Measurements from ENCODE around the gene DNM3. TPM values are rescaled to one million over a fixed set of nuclear protein-coding genes. Genes with fewer than 3 reads are reported as not detected.

Gene DNM3
- total and polyA plus RNA-seq, 2 of the 8 experiments (the other 6 are each of a cell fraction or from before 2014, with no cell fraction given): 2.0 to 8.5 TPM

DNA sequence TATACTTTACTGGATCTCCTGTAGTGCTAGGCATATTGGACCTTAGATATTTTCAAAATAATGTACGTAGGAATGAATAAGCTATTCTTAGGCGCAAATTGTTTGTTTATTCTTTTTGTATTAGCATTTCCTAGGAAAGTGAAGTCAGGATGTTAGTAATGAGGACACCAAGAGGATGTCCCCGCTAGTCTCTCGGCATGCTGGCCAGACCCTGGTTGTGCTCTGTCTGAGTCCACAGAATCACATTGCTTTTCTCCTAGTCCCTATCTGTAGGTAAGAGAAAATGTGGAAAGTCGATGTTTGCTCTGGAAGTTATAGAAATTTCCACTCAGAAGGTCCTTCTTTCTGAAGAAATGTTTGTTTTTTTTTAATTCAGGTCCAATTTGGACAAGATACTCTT lies 31.1 kb downstream of the DNM3 start:
- Histone ChIP-seq H3K36me3 (ENCODE audit: control insufficient read depth in 2 of 4, insufficient read depth in 4 of 4, low read length in 3 of 4) (no peaks in the 10 kb centered on the region), H3K27ac (ENCODE audit: low read depth, low read length) (no peak overlapping the region), H3K23ac (ENCODE audit: insufficient read length) (no peak overlapping the region), H3K9me3 (ENCODE audit: insufficient read depth in 2 of 2, low read depth in 1 of 2, low read length in 1 of 2) (no peaks in the 10 kb centered on the region), H3K14ac (ENCODE audit: insufficient read length) (no peak overlapping the region), H3K4me3 (ENCODE audit: extremely low read depth in 1 of 4, insufficient read depth in 2 of 4, low read depth in 3 of 4, low read length in 4 of 4) (no peak overlapping the region), H2BK12ac (ENCODE audit: low read depth, low read length) (no peak overlapping the region), H3K4me1 (replicated peaks in 1 of 4; ENCODE audit: control insufficient read depth in 3 of 4, insufficient read depth in 4 of 4, low read length in 3 of 4) (peaks cover 0 to 2% (median under 1%) of the 10 kb centered on the region in 4 experiments; a peak in 2 of 7 replicates), H3K79me1 (ENCODE audit: low read depth, low read length) (no peaks in the 10 kb centered on the region), H3K79me2 (ENCODE audit: control insufficient read depth in 1 of 2, insufficient read depth in 2 of 2, low read length in 2 of 2) (no peaks in the 10 kb centered on the region), H2BK15ac (ENCODE audit: low read length) (no peak overlapping the region), H3K4me2 (ENCODE audit: insufficient read depth in 1 of 2, low read depth in 2 of 2, low read length in 2 of 2) (no peak overlapping the region), H4K20me1 (replicated peaks in 1 of 2; ENCODE audit: control insufficient read depth in 1 of 2, insufficient read depth in 2 of 2, low read length in 2 of 2) (no peaks in the 10 kb centered on the region), H3K27me3 (replicated peaks in 1 of 4; ENCODE audit: control insufficient read depth in 3 of 4, extremely low read depth in 1 of 4, insufficient read depth in 3 of 4, low read length in 3 of 4) (no peaks in the 10 kb centered on the region), H2BK120ac (replicated peaks; ENCODE audit: low read depth, low read length) (no peak overlapping the region), H4K91ac (replicated peaks; ENCODE audit: insufficient read length, low read length) (no peak overlapping the region), H4K8ac (ENCODE audit: extremely low read depth, insufficient read depth, low read length) (no peak overlapping the region), H3K9ac (replicated peaks in 1 of 4; ENCODE audit: extremely low read depth in 1 of 4, low read depth in 3 of 4, low read length in 3 of 4) (no peak overlapping the region), H2BK5ac (ENCODE audit: low read depth, low read length) (no peak overlapping the region), H2AFZ (ENCODE audit: low read length) (no peak overlapping the region), H3K18ac (ENCODE audit: extremely low read depth, low read length) (no peak overlapping the region), H2BK20ac (ENCODE audit: low read length) (no peak overlapping the region), H4K5ac (ENCODE audit: insufficient read length, low read depth, low read length) (no peak overlapping the region), H2AK5ac (ENCODE audit: low read depth, low read length) (no peak overlapping the region), H3K56ac (replicated peaks; ENCODE audit: insufficient read length, low read depth, low read length) (no peak overlapping the region), H3K23me2 (ENCODE audit: low read depth, low read length) (no peaks in the 10 kb centered on the region), H3K4ac (replicated peaks; ENCODE audit: insufficient read length, low read depth, low read length) (no peak overlapping the region)
- FAIRE-seq: no peak
- DNase-seq (ENCODE audit: low read depth in 1 of 2, low spot score in 2 of 2): no peak
- WGBS, 2 experiments (ENCODE audit: extremely low coverage in 1 of 2, insufficient coverage in 1 of 2, insufficient read length in 1 of 2, insufficient replicate concordance in 2 of 2, low coverage in 1 of 2, low lambda C conversion rate in 2 of 2, missing lambda C conversion rate in 1 of 2): 77% methylated on average over 5 of the region's 5 CpGs; no CpG with 5 or more reads in 1 of the 2 experiments
- TF ChIP-seq SRF (IDR thresholded peaks at IDR 0.05; ENCODE audit: low read depth, low read length): no peak
- no peak for TF ChIP-seq TAF7 (optimal IDR thresholded peaks at IDR 0.05; ENCODE audit: borderline replicate concordance, low read depth, low read length)
- TF ChIP-seq GTF2F1 (IDR thresholded peaks at IDR 0.05; ENCODE audit: borderline replicate concordance, low read depth, low read length): no peak
- no peak for TF ChIP-seq TBP (IDR thresholded peaks at IDR 0.05; ENCODE audit: low read depth, low read length)
- no peak for TF ChIP-seq PHF8 (conservative IDR thresholded peaks at IDR 0.05; ENCODE audit: low read depth, low read length)
- no peak for TF ChIP-seq EZH2 (IDR thresholded peaks at IDR 0.05; ENCODE audit: low read depth, low read length, severe bottlenecking)
- TF ChIP-seq SIN3A (conservative IDR thresholded peaks at IDR 0.05 in 1 of 2, IDR thresholded peaks at IDR 0.05 in 1 of 2; ENCODE audit: low read depth in 1 of 2, low read length in 2 of 2): no peak
- no peak for TF ChIP-seq TCF12 (IDR thresholded peaks at IDR 0.05; ENCODE audit: low read depth, low read length)
- TF ChIP-seq KDM5A (IDR thresholded peaks at IDR 0.05; ENCODE audit: low read length): no peak
- CTCF ChIA-PET (ENCODE audit: partially characterized antibody): interaction anchor here (0.9 to 2.6 kb wide), 5 partner anchors 17 to 263 kb away, joined by 3 to 9 read pairs (median 3); no protein-coding TSS in a partner anchor
- POLR2A ChIA-PET (ENCODE audit: partially characterized antibody): interaction anchor here (0.7 kb wide), 1 partner anchor 70 kb away, joined by 3 read pairs; no protein-coding TSS in a partner anchor

Measured in H1 (cell line).